ENCODE data around the gene SEMA3A. TPM values are rescaled to one million over a fixed set of nuclear protein-coding genes. Genes with fewer than 3 reads are reported as not detected.

The SEMA3A gene
- total and polyA plus RNA-seq, 2 of the 4 experiments (the other 2 are of a cell fraction): 31.2 to 213 TPM

- H3K4me1 ChIP-seq (ENCODE audit: control insufficient read depth, insufficient read depth, low read length): peaks cover 2% of the 10 kb centered on the region; the same call in 1 of the 2 replicates
- peaks cover 8% of the 10 kb centered on the region for H3K36me3 ChIP-seq (ENCODE audit: control insufficient read depth, insufficient read depth, low read length)
- no peak overlapping the region for H2AFZ ChIP-seq (replicated peaks; ENCODE audit: low read length, poor library complexity)
- CTCF ChIA-PET: no interaction called here
- H4K91ac ChIP-seq (ENCODE audit: insufficient read depth, low read depth, low read length): no peak overlapping the region
- ATAC-seq (ENCODE audit: low read depth): no peak
- dilution Hi-C loops (cut with HindIII; ENCODE audit: low sequenced_read_pairs, unreplicated experiment): no loop called here
- no CpG with 5 or more reads among the region's 1 CpG for WGBS, 2 experiments (ENCODE audit: extremely low coverage in 2 of 2, insufficient read length in 1 of 2)
- H3K79me1 ChIP-seq (ENCODE audit: low read depth in 1 of 2, low read length in 2 of 2): peaks cover 23 to 31% of the 10 kb centered on the region in 2 experiments
- no TSS peak for BruUV-seq (replicated peaks)
- DNase-seq: no peak
- intact Hi-C loops (cut with micrococcal nuclease): no loop called here
- H3K9me3 ChIP-seq (ENCODE audit: control insufficient read depth, insufficient read depth, low read length): no peaks in the 10 kb centered on the region
- no peaks in the 10 kb centered on the region; the same call in 1 of the 2 replicates for H4K20me1 ChIP-seq (ENCODE audit: insufficient read depth, low read length)
- no peak overlapping the region for H3K14ac ChIP-seq (replicated peaks; ENCODE audit: low read depth, low read length)
- no peak overlapping the region for H4K5ac ChIP-seq (ENCODE audit: low read depth, low read length)
- H3K9me1 ChIP-seq (ENCODE audit: insufficient read depth, low read length): no peaks in the 10 kb centered on the region
- H3K4me2 ChIP-seq (ENCODE audit: low read depth, low read length): no peak overlapping the region
- H2AK9ac ChIP-seq (replicated peaks; ENCODE audit: low read depth, low read length, poor library complexity): no peak overlapping the region
- H3K4me3 ChIP-seq (ENCODE audit: insufficient read depth, low read depth, low read length): no peak overlapping the region
- no peak overlapping the region for H3K23ac ChIP-seq (ENCODE audit: low read depth, low read length)
- no peak overlapping the region for H2BK15ac ChIP-seq (ENCODE audit: low read depth, low read length)
- no peak overlapping the region for H3K56ac ChIP-seq (ENCODE audit: extremely low read depth, insufficient read depth, low read length)
- H2BK20ac ChIP-seq (ENCODE audit: low read depth, low read length): no peak overlapping the region
- no peak overlapping the region for H3K9ac ChIP-seq (ENCODE audit: low read depth, low read length)
- no peak overlapping the region for H3K27ac ChIP-seq (ENCODE audit: insufficient read depth, low read length)
- H4K8ac ChIP-seq (ENCODE audit: low read depth in 2 of 2, low read length in 2 of 2): no peak overlapping the region
- POLR2A ChIA-PET (ENCODE audit: unreplicated experiment): no interaction called here
- no peaks in the 10 kb centered on the region for H3K27me3 ChIP-seq (ENCODE audit: control insufficient read depth, insufficient read depth, low read length)
- H2BK120ac ChIP-seq (ENCODE audit: low read depth, low read length): no peak overlapping the region
- no peak overlapping the region for H2BK5ac ChIP-seq (ENCODE audit: low read depth, low read length, poor library complexity, severe bottlenecking)
- in situ Hi-C loops (cut with MboI; ENCODE audit: low sequenced_read_pairs): no loop called here
- no peak overlapping the region for H2AK5ac ChIP-seq (ENCODE audit: low read depth, low read length)
- no peak for TF ChIP-seq MAFK (IDR thresholded peaks at IDR 0.05; ENCODE audit: low read depth, low read length)
- no peak for TF ChIP-seq MXI1 (IDR thresholded peaks at IDR 0.05; ENCODE audit: borderline replicate concordance, low read depth, low read length)
- TF ChIP-seq, protein P1, sequence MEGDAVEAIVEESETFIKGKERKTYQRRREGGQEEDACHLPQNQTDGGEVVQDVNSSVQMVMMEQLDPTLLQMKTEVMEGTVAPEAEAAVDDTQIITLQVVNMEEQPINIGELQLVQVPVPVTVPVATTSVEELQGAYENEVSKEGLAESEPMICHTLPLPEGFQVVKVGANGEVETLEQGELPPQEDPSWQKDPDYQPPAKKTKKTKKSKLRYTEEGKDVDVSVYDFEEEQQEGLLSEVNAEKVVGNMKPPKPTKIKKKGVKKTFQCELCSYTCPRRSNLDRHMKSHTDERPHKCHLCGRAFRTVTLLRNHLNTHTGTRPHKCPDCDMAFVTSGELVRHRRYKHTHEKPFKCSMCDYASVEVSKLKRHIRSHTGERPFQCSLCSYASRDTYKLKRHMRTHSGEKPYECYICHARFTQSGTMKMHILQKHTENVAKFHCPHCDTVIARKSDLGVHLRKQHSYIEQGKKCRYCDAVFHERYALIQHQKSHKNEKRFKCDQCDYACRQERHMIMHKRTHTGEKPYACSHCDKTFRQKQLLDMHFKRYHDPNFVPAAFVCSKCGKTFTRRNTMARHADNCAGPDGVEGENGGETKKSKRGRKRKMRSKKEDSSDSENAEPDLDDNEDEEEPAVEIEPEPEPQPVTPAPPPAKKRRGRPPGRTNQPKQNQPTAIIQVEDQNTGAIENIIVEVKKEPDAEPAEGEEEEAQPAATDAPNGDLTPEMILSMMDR (conservative IDR thresholded peaks at IDR 0.05; ENCODE audit: low read depth, low read length): no peak
- no peak for TF ChIP-seq POLR2A (IDR thresholded peaks at IDR 0.05; ENCODE audit: low read depth, low read length)
- no peak for TF ChIP-seq ELK1 (IDR thresholded peaks at IDR 0.05; ENCODE audit: borderline replicate concordance, low read depth, low read length)
- no peak for TF ChIP-seq CEBPB (IDR thresholded peaks at IDR 0.05; ENCODE audit: low read depth, low read length)
- no peak overlapping the region for H3K4ac ChIP-seq (ENCODE audit: low read depth, low read length)
- H3K18ac ChIP-seq (ENCODE audit: low read depth, low read length): no peak overlapping the region
Measured at GRCh38 chr7:84134169-84134568, 60.4 kb downstream of the SEMA3A start.
